GM12878 (cell line): ENCODE measurements around the gene SRRM3.

Experiments used
- CBX3 ChIP-seq: fragments of 200-600 bp; sonication (generic); IDR thresholded peaks from 2 replicates; pipeline ENCODE4 v1.6.1; 2016; ENCODE audit warnings: low read depth, borderline replicate concordance
- CTCF ChIP-seq, 3 experiments: IDR thresholded peaks in 2 of 3; conservative IDR thresholded peaks in 1 of 3; 2 replicates each; pipeline ENCODE4 v1.5.1; 2011; ENCODE audit warnings: low read depth in 3 of 3, low read length in 3 of 3, mild to moderate bottlenecking in 3 of 3, control low read depth in 2 of 3, moderate library complexity in 2 of 3, inconsistent platforms in 1 of 3, mixed read lengths in 1 of 3; ENCODE audit not compliant: control insufficient read depth in 2 of 3, insufficient read depth in 1 of 3; ENCODE audit errors: extremely low read depth in 1 of 3
- JUNB ChIP-seq: IDR thresholded peaks from 2 replicates; pipeline ENCODE4 v1.6.1; 2016; ENCODE audit warnings: antibody characterized with exemption, mild to moderate bottlenecking
- POLR2A ChIP-seq: IDR thresholded peaks from 2 replicates; pipeline ENCODE4 v1.6.1; 2011; ENCODE audit warnings: low read depth, mild to moderate bottlenecking, low read length
- POLR2AphosphoS5 ChIP-seq: IDR thresholded peaks from 2 replicates; pipeline ENCODE4 v1.6.1; 2011; ENCODE audit warnings: mild to moderate bottlenecking, low read length, inconsistent platforms
- RAD21 ChIP-seq: IDR thresholded peaks from 2 replicates; pipeline ENCODE4 v1.6.1; 2011; ENCODE audit warnings: mild to moderate bottlenecking, low read depth, low read length, moderate library complexity; ENCODE audit not compliant: insufficient read depth
- REST ChIP-seq: IDR thresholded peaks from 2 replicates; pipeline ENCODE4 v1.6.1; 2012; ENCODE audit warnings: mild to moderate bottlenecking, low read depth, low read length
- SMARCA5 ChIP-seq: fragments of 450-650 bp; IDR thresholded peaks from 2 replicates; pipeline ENCODE4 v1.6.1; 2017; ENCODE audit warnings: mild to moderate bottlenecking
- SUZ12 ChIP-seq: fragments of 200-600 bp; sonication (generic); IDR thresholded peaks from one replicate; pipeline ENCODE4 v1.6.1; 2018; ENCODE audit warnings: antibody characterized with exemption, mild to moderate bottlenecking; ENCODE audit not compliant: unreplicated experiment
- TAF1 ChIP-seq: IDR thresholded peaks from 2 replicates; pipeline ENCODE4 v1.6.1; 2011; ENCODE audit warnings: mild to moderate bottlenecking, low read depth, low read length, borderline replicate concordance
- YY1 ChIP-seq: IDR thresholded peaks from 2 replicates; pipeline ENCODE4 v1.6.1; 2011; ENCODE audit warnings: low read depth, mild to moderate bottlenecking, low read length
- ZBTB4 ChIP-seq: fragments of 450-650 bp; formaldehyde crosslinking; IDR thresholded peaks from 2 replicates; pipeline ENCODE4 v1.4.0; 2022; ENCODE audit warnings: mild to moderate bottlenecking, moderate library complexity

- TF ChIP-seq CTCF (IDR thresholded peaks at IDR 0.05 in 2 of 3, conservative IDR thresholded peaks at IDR 0.05 in 1 of 3; ENCODE audit: control insufficient read depth in 2 of 3, extremely low read depth in 1 of 3, insufficient read depth in 1 of 3, low read depth in 3 of 3, low read length in 3 of 3): no peak
- TF ChIP-seq SUZ12: peak; percentile 91
- no peak for TF ChIP-seq SMARCA5
- TF ChIP-seq CBX3: no peak
- no peak for TF ChIP-seq ZBTB4 (CRISPR knock-in tag)
- TF ChIP-seq REST: no peak
- no peak for TF ChIP-seq POLR2A
- TF ChIP-seq YY1: no peak
- TF ChIP-seq TAF1: no peak
- TF ChIP-seq POLR2AphosphoS5: no peak
- TF ChIP-seq RAD21: no peak
- TF ChIP-seq JUNB: no peak
Measured at GRCh38 chr7:76282344-76283253, 80.9 kb downstream of the SRRM3 start.
